ENCODE results near the gene EYS.

DNA sequence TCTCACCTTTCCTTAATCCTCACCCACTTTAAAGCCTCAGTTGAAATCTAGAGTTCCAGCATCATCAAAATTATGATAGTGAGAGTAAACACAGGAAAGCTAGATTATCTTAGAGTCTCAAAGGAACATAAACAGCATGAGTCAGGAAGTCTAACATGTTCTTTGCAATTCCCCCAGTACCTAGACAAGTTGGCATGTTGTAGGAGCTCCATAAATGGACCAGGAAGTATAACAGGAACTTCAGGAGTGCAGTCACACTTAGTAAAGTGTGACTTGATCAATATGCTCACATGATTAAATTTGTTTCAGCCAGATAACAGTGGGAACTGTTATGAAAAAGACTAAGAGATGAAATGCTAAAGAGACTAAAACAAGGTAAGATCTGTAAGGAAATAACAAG, 834.4 kb downstream of the EYS start:
- TF ChIP-seq, protein P1, sequence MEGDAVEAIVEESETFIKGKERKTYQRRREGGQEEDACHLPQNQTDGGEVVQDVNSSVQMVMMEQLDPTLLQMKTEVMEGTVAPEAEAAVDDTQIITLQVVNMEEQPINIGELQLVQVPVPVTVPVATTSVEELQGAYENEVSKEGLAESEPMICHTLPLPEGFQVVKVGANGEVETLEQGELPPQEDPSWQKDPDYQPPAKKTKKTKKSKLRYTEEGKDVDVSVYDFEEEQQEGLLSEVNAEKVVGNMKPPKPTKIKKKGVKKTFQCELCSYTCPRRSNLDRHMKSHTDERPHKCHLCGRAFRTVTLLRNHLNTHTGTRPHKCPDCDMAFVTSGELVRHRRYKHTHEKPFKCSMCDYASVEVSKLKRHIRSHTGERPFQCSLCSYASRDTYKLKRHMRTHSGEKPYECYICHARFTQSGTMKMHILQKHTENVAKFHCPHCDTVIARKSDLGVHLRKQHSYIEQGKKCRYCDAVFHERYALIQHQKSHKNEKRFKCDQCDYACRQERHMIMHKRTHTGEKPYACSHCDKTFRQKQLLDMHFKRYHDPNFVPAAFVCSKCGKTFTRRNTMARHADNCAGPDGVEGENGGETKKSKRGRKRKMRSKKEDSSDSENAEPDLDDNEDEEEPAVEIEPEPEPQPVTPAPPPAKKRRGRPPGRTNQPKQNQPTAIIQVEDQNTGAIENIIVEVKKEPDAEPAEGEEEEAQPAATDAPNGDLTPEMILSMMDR (IDR thresholded peaks at IDR 0.05; ENCODE audit: low read depth, low read length, missing input control): no peak
- TF ChIP-seq HNF4G (IDR thresholded peaks at IDR 0.05) (no peak), JUND (IDR thresholded peaks at IDR 0.05) (no peak)
